Stimulated activated CD4-positive, alpha-beta T cell treated with anti-CD3 and anti-CD28 coated beads, Interleukin-1b, Interleukin-23, amount 100 ng/mL, for 4 hours (primary cell): ENCODE data around the gene GATA5.

Experiments used
- DNase-seq, 2 donors: peaks; one replicate each; pipeline ENCODE4 v3.0.0-alpha.2; 2020; ENCODE audit warnings: low read depth in 2 of 2

GATA5 gene

DNA sequence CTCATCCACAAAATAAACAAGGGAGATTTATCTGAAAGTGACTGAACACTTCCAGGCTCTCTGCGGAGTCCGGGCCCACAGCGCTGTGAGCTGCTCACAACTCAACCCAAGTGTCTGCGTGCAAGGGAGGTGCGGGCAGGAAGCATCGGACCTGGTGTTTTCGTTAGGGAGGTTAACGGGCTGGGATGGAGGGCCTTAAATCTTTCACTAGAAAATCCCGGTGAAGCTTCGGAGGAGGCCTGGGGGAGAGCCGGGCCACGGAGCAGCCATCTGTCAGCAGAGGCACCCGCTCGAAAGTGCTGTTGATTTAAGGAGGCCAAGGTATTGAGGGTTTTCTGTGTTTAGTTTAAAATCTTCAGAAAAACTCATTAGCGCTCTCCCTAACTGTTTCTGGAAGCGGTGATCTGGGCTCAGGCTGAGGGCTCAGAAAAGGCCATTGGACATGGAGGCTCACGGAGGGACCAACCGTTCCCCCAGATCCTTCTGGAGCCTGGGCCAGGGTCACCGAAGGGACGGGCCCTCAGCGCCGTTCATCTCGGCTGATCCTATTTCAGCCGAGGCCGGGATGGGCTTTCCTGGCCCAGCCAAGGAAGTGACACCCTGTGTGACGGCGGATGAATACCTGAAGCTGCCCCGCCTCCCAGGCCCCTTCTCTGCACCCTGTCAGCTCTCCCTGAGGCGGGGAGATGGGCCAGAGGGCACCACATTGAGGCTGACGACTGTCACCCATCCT is 20.7 kb downstream of the GATA5 start:
- no peak for DNase-seq

DNA sequence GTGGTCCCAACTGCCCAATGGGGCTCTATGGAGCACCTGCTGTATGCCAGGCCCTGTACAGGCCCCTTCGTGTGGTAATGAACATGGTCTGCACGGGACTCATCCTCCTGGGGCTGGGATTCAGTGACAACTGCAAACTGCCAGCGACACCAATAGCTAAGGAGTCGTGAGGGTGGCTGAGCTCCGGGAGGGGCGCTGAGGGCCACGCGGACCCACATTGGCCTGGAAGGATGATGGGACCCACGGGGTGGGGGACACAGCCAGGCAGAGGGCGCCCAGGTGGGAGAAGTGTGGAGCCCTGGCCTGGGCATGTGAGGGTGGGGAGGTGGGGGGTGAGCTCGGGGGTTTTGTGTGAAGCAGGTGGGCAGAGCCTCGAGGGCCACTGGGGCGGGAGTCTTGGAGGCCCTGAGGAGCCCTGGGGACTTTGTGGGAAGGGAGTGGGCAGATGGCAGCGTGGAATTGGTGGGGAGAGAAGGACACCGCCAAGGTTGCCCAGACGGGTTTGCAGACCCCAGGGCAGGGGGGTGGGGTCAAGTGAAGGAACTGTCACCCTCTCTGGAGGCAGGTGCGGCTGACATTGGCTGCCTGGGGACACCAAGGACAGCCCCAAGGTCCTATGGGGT is 22.5 kb downstream of the GATA5 start:
- no peak for DNase-seq

DNA sequence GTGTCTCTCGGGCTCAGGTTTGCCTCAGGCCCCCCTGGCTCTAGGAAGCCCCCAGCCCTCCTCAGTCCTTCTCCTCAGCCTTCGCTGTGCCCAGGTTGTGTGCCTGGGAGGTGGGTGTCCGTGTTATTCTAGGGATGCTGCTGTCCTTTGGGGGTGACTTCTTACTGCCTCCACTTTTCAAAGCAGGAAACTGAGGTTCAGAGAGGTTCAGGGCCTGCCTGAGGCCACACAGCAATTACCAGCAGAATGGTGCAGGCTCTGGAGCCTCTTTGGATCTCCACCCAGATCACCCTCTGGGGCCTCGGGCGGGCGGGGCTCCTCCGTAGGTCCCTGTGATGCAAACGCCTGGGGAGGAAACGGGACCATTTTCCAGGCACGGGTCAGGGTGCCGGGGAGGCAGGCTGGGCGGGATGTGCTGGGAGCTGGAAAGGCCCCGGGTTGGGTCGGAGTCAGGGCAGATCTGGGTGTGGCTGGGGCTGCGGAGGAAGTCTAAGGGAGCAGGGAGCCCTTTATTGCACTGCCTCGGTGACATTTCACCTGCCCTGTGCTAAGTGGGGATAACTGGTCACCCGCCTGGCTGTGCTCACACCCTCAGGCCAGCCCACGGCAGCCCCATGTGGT is 23.2 kb downstream of the GATA5 start:
- DNase-seq = no peak

DNA sequence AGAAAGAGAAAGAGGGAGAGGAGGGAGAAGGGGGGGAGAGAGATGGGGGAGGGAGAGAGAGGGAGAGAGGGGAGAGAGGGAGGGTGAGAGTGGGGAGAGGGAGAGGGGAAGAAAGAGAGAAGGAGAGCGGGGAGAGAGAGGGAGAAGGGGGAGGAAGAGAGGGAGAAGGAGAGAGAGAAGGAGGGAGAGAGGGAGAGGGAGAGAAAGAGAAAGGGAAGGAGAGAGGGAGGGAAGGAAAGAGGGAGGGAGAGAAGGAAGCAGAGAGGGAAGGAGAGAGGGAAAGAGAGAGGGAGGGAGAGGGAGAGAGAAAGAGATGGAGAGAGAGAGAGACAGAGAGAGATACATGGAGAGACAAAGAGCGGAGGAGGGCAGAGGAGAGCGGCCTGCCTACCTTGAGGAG is 23.8 kb downstream of the GATA5 start:
- DNase-seq = no peak

DNA sequence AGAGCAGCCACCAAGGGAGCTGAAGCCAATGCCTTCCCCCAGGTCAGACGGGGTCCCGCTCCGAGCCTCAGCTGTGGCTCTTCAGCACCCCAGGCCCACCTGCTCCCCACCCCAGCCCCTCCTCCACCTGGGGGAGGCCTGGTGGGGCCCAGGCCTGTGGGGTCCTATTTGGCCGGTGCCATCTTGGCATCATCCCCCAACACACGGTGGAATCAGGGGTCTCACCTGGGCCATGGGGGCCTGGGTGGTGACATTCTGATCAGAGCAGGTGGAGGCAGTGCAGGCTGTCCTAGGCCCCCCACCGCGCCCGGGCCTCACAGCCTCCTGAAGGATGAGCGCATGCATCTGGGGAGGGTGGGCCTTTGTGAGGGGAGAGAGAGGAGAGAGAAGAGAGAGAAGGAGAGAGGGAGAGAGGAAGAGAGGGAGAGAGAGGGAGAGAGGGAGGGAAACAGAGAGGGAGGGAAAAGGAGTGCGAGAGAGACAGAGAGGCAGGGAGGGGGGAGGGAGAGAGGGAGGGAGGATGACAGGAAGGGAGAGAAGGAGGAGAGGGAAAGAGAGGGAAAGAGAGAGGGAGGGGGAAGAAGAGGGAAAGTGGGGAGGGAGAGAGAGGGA is 24.5 kb downstream of the GATA5 start:
- no peak for DNase-seq

DNA sequence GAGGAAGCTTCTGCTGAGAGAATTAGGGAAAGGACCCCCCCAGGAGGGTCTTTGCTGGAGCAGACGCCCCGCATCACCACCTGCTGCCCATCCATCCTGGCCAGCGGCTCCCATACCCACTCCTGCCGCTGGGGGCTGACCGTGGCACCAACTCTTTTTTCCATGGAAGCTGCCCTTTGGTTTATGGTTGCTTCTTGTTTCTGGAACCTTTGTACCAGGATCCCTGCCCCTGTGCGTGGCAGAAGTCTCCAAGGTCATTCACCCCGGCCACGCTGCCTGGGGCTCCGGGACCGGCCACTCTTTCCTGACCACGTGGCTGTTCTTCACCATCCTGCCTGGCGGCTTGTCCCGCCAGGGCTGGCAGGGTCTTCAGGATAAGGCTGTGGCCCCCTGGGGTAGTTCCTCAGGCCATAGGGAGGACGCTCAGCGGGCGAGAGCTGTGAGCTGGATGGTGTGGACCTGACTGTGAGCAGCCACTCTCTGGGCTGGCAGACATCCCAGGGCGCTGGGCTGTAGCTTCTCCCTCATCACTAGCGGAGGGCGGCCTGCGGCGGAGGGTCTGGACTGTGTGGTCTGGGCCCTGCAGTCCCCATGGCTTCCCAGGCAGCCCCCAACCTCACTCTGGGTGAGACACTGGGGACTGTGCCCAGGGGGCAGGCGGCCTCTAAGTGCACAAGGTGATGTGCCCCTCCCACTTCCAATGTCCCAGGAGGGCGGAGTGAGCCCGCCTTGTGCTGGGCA is 25.7 kb downstream of the GATA5 start:
- DNase-seq = no peak

DNA sequence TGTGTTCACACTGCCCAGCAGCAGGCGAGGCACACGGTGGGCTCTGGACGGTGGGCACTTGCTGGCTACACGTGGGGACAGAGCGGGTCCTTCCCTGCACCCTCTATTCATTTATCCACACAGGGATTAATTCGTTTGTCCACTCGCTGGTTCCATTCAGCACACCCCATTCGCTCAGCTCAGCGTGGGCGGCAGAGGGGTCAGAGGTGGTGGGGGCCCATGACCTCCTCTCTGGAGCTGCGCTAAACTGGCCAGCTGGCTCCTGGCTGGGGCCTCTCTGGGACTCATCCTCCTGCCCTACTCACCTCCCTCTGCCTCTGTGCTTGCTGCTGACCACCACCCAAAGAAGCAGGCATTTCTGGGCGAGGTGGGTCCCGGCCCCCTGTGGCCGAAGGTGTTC is 27.0 kb downstream of the GATA5 start:
- DNase-seq = no peak

DNA sequence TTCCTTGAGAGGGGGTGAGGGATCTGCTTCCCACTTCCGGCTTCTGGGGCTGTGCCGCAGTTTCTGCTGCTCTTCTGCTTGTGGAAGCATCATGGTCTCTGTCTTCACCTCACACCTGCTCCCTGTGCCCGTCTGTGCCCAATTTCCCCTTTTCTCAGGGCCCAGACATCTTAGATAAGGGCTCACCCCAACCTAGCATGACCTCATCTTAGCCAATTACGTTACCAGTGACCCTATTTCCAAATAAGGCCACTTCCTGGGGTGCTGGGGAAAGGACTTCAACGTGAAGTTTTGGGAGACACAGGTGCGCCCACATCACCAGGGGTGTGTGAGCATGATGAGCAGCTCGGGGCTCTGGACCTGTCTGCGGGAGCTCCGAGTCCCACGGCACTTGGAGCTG is 27.8 kb downstream of the GATA5 start:
- DNase-seq = no peak

DNA sequence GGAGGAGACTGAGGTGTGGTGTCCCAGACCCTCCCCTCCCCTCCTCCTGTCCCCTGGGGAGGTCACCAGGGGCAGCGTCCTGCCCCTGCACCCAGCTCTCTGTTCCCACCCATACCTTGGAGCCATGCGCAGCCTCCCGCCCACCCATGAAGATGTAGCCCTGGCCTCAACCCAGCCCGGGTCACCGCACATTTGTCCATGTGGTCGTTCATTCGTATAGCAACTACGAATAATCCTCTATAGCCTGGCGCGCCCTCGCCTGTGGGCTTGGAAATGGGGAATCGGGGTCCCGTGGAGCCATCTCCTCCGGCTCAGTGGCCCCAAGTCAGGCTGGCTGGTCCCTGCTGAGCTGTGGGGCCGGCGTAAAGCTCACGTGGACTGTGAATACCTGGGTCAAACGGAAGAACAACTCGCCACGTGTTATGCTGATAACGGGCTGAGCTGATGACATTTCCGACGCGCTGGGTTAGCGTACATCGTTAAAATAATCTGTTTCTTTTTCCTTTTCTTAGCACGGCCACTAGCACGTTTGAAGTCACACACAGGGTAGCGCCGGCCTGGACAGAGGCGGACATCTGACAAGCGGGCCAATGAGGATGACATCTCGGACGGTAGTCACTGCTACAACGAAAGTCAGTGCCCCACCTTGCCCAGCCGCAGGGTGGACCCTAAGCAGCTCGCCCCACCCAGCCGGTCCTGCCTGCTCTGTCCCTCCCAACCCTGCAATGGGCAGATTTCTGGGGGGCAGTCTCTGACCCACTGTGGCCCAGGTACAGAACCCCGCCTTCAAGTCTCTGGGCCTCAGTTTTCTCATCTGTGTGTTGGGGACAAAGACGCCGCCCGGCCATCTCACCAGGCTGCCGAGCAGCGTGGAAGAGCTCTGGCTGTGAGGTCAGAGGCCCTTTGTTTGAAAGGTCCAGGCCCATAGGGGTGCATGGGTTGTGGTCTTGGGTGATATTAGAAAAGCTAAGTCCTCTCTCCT is 28.6 kb downstream of the GATA5 start:
- DNase-seq = no peak

DNA sequence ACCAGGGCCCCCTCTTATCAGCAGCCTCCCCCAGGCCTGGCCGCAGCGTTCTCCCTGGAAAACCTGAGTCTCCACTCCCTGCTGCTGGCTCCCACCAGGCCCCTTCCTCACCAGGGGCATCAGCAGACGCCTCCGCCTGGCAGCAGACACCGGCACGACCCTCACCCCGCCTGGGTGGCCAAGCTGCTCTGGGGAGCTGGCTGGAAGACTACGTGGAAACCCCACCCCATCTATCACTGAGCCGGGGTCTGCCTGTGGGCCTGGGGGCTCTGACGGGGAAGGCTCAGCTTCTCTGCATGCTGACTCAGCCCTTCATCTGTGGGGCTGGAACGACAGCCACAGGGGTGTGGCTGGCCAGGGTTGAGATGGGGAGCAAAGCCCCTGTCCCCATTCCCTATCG is 29.3 kb downstream of the GATA5 start:
- DNase-seq = no peak

DNA sequence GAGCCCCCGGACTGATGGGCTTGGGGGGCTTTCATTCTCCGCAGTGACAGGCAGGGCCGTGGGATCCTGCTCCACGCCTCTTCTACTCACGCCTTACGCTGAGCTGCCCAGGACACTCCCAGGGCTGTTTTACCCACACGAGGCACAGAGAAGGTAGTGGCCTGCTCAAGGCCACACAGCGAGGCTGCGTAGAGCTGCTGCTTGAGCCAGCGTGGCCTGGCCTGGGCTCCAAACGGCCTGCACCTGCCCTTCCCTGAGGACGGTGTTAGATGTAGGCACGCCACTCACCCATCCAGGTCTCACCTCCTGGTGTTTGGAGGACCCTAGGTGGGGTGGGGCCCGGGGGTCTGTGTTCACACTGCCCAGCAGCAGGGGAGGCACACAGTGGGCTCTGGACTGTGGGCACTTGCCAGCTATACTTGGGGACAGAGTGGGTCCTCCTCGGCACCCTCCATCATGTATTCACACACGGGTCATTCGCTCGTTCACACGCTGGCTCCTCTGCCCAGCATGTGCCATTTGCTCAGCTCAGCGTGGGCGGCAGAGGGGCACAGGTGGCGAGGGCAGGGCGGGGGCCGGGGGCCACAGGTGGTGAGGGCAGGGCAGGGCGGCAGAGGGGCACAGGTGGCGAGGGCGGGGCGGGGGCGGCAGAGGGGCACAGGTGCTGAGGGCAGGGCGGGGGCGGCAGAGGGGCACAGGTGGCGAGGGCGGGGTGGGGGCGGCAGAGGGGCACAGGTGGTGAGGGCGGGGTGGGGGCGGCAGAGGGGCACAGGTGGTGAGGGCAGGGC is 30.0 kb downstream of the GATA5 start:
- DNase-seq = no peak

DNA sequence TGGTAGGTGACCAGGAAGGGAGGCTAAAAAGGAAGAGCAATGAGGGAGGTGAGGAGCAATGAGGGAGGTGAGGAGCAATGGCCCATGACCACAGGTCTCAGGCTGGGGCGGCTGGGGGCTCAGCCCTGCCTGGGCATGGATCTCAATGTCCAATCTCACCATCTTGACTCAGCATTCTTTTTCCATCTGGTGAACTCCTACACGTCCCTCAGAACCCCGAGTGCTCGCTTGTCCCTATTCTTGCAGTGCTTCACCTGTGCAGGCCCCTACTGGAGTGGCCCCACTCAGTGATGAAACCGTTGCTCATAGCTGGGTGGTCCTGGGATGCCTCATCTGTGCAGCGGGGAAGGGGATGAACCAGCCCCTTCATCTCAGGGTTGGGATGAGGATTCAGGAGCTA is 31.5 kb downstream of the GATA5 start:
- DNase-seq = no peak

DNA sequence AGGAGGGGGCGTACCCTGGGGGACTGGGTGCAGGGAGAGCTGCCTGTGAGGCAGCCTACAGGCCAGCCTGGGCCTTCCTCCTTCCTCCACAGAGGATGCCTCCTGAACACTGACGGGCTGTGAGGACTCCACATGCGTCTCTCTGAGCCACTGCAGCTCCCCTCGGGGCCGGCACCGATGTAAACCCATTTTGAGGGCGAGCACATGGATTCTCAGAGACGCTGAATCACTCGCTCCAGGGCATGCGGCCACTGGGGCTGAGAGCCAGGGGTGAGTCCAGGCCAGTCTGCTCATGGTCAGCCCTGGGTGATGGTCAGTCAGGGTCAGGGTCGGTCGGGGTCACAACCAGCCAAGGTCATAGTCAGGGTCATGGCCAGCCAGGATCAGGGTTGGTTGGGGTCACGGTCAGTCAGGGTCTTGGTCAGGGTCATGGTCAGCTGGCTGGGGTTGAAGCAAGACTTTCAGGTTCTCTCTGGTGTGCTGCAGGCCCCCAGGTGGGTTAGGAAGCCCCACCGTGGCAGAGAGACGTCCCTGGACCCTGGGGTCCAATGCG is 33.7 kb downstream of the GATA5 start:
- DNase-seq = no peak

DNA sequence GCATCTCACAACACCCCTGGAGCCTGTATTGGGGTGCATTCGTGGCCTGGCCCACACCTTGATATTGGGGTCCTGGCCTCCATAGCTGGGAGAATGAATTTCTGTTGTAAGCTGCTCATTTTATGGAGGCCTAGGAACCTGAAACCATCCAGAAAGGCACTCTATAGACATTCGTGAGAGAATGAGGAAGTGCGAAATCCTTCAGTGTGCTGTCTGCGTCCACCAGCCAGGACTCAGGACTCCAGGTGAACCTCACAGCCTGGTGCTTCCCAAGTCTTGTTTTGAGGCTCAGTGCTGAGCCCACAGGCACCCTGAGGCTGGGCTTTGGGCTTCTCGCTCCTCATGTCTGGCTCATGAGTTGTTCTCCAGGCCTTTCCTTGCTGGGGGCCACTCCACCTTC is 36.6 kb downstream of the GATA5 start:
- no peak for DNase-seq

DNA sequence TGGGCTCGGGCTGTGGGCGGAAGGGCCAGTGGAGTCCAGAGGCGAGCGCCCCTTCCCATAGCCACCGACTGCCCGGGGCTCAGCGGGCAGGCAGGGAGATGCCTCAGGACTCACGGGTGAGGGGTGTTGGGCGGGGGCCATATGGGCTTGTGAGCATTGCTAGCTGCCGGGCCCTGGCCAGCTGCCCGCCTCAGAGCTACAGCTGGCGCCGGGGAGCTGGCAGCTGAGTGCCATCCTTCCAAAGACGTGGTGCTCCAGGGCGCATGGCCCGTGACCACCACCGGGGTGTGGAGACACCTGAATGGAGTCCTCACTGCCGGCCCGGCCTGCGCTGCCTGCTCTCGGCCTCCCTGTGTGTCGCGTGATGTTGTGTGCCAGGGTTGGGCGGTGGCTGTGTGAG is 37.9 kb downstream of the GATA5 start:
- DNase-seq = no peak

DNA sequence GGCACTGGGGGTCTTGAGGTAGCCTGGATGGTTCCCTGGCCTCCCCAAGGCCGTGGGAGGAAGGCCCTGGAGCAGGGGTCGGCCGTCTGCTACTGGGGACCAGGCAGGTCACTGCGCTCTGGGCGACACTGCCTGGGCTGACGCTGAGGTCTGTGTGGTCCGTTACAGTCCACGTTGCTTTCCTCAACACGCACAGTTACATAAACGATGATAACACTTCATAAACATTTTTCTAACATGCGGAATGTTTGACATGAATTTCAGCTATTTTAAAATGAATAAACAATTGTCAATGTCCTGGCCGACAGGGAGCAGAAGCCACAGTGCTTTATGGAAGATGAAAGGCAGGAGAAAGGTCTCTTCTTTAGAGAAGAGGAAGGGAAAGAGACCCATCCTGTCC is 38.3 kb downstream of the GATA5 start:
- no peak for DNase-seq

DNA sequence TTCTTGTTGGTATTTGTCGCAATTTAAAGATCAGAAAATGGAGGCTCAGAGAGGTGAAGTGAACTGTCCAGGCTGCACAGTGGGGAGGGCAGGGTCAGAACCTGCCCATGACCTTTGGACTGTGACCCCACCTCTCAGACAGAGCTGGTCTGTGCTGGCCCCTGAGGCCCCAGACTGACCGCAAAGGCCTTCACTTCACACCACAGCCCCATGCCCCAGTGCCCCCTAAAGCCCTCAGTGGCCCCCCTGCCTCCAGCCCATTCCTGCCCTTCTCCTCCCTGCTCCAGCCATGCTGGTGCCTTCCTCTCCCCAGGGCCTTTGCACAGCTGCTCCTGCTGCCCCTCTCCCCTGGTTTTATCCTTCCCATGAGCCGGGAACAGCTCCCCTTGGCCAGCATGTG is 39.1 kb downstream of the GATA5 start:
- no peak for DNase-seq

DNA sequence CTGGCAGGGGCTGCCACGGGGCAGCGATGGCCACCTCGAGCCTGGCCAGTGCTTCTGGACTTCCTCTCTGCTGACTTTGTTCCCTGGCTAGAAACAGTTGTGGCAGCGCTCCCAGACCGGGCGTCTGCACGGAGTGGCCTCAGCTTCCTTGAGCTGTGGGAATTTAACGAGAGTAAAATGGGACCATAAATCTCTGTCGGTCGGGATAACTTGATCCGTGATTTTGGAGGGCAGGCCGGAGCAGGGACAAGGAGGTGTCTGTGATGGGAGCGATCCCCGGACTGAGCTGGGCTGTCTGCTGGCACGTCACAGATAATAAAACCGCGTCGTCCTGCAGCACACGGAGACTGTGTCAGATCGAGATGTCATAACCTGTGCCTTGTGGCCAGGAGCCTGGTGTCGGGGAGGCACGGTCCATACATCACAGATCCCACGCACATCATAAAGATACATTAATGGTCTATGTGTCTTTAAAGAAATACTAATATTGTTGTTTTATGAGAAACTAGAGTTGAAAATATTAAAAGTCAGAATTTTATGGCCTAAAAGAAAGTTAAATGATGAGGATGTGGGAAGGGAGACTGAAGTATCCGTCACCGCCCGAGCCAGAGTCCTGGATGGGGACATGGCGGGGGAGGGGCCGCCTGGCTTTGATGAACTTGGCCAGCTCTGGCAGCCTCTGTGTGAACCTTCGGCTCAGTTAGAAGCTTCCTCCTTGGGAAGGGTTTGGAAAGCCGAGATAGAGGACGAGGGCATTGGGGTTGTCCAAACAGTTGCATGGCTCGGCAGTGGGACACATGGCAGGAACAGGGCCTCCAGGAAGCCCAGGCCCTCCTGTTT is 41.9 kb downstream of the GATA5 start:
- DNase-seq = no peak

DNA sequence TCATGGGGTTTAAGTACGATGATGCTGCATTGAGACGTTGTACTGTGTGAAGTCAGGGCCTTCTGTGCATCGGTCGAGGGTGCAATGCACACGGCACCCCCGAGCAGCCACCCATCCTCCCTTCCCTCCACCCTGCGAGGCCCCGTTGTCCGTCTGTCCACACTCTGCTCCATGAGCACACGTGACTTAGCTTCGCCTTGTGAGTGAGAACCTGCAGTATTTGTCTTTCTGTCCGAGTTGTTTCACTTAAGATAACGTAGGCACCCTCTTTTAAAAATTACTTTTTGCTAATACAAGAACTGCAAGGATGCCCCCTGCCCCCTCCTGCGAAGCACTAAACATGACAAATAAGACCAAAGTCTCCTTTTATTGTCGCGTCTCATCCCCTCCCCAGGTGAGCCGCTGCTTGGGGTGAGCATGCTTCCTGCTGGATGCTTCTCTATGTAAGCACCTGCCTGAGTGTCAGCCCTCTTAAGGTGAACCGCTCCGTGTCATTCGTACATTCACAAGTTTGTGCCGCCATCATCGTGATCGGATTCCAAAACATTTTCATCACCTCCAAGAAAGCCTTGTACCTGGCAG is 44.8 kb downstream of the GATA5 start:
- DNase-seq = no peak
